GM18511 (cell line): Measurements from ENCODE around the gene NCK2.
A peak's percentile ranks its signal among the peaks of the same experiment; 100 is the strongest.
"Not testable (repeated sequence)": the region's sequence is repeated elsewhere in the genome, so short reads cannot be mapped to it uniquely, and the experiment has no call there.

Experiments
- ATAC-seq: cut with Tn5 transposase; IDR thresholded peaks from one replicate; pipeline ENCODE4 v1.9.1; 2021; ENCODE audit warnings: mild to moderate bottlenecking, moderate library complexity; ENCODE audit not compliant: unreplicated experiment

Gene NCK2

DNA sequence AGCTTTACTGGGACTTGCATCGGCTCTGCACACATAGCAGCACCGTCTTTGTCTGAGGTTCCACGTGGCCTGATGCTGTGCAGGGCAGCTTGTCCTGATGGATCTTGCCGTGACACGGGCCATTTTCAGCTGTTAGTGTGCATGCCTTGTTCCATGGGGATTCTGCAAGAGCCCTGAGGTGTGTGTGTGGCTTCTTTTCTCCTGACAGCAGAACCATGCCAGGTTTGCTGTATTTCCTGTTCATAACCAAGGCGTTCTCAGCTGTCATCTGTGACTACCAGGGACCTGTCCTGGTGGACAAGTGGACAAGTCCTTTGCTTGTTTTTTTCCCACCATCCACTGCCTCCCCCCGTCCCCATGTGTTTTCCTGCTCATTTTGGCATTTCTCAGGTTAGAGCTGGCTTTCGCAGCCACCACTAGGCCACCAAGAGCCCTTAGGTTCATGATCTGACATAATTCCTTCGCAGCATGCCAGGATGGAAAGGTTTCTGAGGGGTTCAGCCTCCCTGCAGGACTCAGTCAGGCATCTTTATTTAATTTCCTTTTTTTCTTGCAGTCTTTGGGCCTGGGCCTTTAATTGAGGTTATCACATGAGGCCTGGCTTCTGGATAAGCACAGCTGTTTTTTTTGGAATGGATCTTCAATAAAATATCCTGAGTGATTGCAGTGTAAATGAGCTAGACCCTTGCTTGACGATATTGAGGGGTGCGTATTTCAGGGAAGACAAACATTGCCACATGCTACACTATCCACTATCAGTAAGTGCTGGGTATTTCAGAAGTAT is 139.4 kb downstream of the NCK2 start:
- no peak for ATAC-seq

DNA sequence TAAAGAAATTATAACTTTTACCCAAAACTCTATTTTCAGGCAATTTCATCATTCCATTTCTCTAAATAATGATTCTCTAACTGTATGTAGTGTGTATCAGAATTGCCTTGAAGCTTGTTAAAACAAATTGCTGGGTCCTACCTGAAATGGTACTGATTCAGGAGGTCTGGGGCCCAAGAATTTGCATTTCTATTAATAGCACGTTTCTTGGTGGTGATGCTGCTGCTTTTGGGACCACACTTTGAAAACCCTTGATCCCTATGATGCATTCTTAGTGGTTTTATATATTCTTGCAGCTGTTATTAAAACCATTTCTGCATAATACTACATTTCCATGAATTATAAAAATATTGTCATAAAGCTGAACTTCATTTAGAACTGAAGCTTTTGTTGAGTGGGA is 140.7 kb downstream of the NCK2 start:
- ATAC-seq, result no peak

- ATAC-seq, result no peak
Observed at GRCh38 chr2:105886029-105886454, 141.3 kb downstream of the NCK2 start.

DNA sequence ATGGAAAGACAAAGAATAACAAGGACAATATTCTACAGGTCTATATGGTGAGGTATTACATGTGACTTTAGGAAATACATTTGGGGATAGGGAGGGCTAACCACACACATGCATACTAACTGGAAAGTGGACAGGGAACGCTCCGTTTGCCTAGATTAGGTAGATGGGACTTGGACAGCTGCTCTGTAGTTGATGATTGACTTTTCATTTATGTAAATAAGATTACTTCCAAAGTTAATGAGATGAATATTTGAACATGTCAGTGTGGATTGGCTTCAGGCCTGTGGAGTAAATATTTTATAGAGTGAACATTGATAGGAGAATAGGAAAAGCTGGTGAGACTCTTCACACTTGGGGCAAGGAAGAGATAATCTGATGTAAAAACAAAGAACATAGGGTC is 142.0 kb downstream of the NCK2 start:
- no peak for ATAC-seq

DNA sequence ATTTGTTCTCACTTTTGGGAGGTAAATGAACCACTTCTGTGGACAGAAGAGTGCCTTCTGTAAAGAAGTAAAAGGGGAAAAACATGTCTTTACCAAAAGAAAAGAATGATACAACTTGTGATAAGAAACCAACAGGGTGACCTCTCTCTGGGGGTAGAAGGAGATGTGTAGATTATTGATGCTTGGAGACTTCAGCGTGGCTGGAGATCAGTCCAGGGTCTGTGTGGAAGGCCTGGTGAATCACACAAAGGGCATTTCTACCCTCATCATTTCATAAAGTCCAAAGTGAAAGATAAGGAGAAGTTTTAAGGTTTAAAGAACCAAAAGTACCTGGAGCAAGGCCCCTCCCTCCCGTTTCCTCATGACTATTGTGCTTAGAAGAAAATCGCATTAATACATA is 142.5 kb downstream of the NCK2 start:
- no peak for ATAC-seq

GRCh38 chr2:105888625-105889024 is 143.9 kb downstream of the NCK2 start:
- no peak for ATAC-seq

DNA sequence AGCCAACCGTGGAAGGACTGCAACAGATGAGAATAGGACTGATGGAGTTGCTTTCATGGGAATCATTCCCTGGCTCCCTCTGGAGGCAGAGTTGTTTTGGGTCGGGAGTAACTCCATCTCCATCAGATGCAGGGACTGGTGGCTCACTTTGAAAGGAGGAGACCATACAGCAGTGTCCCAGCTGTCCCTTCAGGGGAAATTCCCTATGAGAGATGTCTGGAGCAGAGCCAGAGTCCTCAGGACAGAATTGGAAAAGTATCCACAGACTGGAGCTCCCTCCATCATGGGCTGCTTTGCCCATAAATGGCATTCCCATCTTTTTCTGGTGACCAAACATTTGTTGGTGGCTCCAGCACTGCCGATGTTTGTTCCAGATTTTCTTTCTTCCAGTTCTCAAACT is 144.3 kb downstream of the NCK2 start:
- no peak for ATAC-seq

GRCh38 chr2:105890111-105890510 is 145.4 kb downstream of the NCK2 start:
- no peak for ATAC-seq

GRCh38 chr2:105890856-105891255 is 146.1 kb downstream of the NCK2 start:
- no peak for ATAC-seq

DNA sequence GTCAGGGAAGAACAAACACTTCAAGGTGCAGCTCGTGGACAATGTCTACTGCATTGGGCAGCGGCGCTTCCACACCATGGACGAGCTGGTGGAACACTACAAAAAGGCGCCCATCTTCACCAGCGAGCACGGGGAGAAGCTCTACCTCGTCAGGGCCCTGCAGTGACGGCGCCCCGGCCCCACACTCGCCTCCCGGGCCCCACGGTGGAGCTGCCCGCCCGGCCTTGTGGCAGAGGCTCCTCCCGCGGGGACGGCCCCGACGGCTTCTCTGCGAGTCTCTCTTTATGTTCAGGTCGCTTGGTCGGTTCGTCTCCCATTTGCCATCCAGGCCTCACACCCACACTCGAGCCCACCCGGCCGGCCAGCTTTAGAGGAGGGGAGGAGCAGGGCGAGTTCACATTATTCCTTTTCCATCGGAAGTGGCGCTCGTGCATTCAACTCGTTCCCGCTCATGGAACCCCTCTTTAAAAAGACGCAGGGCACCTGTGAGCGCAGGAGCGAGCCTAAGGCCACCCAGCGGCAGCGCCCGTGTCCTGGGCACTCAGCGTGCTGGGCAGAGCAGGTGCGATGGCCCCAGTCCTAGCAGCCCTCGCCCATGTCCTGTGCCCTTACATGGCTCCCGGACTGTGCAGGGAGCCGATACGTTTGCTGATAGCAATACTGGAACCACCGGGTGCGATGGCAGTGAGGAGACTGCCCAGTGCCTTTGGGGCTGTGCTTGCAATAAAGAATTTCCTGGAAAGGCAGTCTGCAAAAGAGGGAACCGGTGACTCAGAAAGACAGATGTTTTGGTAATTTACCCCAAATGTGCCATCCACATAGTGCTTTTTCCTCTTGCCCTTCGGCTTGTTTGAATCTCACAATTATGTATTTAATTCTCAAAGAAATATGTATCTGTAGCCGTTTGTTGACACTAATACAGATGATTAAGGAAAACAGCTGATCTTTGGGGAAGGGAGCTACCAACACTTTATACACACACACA is 148.6 kb downstream of the NCK2 start:
- no peak for ATAC-seq

DNA sequence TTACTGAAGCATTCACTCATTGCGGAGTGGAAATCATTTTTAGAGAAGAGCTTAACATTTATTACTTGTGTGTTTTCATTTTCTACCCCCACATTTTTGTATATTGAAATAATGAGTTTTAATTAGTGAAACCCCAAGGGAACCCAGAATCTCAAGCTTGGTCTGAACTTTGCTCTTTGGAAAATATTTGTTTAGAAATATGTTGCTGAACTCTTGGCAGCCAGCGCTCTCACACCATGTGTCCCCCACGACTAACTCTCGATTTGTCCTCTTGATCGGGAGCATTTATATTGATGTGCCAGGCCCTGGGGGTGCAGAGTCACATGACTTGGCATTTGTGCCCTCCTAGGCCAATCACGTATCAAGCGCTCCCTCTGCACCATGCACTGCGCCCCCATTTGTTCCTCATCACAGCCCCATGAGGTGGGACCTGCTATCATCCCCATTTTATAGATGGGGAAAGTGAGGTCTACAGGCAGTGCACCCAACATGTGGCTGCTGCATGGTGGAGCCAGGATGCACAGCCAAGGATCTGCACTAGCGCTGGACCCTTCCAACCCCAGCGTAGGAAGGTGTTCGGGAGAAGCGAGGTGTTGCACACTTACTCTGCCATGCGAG is 149.7 kb downstream of the NCK2 start:
- no peak for ATAC-seq

GRCh38 chr2:105895990-105896764 is 151.5 kb downstream of the NCK2 start:
- ATAC-seq, result no peak

DNA sequence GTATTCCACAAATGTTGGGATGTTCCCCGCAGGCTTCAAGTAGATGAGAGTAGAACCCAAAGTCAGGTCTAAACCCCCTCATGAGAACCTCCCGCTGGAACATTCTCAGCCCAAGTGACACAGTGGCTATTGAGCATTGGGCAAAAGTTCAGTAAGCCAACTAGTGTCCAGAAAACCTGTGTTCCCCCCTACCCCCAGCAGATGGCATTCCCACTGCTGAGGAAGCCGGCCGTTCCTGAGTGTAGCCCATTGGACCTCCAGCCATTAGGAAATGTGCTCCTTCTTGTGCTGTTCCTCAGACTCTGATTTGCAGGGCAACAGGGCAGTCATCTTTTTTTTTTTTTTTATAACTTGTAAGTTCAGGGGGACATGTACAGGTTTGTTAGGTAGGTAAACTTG is 152.1 kb downstream of the NCK2 start:
- ATAC-seq, result no peak

DNA sequence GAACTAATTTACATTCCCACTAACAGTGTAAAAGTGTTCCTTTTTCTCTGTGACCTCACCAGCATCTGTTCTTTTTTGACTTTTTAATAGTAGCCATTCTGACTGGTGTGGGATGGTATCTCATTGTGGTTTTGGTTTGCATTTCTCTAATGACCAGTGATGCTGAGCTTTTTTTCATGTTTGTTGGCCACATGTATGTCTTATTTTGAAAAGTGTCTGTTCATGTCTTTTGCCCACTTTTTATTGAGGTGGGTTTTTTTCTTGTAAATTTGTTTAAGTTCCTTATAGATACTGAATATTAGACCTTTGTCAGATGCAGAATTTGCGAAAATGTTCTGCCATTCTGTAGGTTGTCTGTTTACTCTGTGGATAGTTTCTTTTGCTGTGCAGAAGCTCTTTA is 153.0 kb downstream of the NCK2 start:
- ATAC-seq, result not testable (repeated sequence)

DNA sequence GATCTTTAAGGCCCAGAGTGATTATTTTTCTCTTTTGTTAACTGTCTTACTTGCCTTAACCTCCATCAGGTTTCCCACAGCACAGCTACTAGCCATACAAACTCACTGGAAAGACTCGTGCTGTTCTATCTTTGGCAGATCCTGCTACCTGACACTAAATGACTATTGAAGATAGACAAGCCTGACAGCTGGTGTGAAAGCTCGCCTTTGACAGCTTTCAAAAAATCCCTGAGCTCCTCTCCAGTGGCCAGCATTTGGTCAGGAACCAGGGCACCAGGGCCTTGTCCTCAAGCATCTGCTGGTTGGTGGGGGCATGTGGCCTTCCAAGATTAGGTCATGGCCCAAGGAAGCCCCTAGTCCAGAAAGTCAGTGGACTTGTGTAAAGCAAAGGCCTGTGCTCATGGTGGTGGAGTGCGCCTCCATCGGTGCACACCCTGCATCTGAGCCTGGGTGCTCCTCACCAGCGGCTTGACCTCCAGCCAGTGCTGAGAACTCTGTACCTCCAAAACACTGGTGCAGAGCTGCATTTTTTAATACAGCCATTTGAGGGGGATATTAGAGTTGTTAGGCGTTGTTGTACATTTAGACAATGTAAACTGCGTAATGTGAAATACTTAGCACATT is 158.5 kb downstream of the NCK2 start:
- ATAC-seq, result no peak

DNA sequence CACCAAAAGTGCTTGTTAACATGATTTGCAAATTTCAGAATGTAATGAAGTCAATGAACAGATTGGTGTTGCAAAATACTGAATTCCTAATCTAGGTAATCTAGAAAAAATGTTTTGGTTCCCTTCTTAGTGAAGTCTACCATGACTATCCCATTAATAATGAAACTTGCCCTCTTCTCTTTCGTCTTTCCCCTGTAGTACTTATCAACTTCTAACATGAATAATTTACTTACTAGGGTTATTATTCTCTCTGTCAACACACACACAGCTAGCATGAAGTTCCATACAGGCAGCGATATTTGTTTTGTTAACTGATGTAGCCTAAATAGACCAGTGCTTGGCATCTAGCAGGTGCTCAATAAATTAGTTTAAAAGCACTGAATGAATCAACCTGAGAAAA is 160.2 kb downstream of the NCK2 start:
- ATAC-seq, result peak; percentile 96

DNA sequence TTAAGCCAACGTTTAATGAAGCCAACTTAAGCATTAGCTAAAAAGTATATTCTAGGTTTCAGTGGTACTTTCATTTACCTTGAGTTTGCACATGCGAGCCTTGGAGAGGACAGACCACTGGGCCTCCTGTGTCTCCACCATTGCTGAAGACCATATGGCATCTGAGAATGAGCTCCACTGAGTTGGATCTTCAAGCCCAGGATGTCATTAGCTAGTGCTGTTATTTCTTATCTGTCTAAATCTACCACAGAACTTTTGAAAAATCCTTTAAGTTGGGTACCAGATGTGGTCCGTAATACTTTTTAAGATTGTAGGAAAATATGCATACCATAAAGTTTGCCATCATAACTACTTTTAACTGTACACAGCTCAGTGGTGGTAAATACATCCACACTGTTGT is 161.8 kb downstream of the NCK2 start:
- ATAC-seq, result no peak

- ATAC-seq, result no peak
Observed at GRCh38 chr2:105907184-105907583, 162.5 kb downstream of the NCK2 start.

DNA sequence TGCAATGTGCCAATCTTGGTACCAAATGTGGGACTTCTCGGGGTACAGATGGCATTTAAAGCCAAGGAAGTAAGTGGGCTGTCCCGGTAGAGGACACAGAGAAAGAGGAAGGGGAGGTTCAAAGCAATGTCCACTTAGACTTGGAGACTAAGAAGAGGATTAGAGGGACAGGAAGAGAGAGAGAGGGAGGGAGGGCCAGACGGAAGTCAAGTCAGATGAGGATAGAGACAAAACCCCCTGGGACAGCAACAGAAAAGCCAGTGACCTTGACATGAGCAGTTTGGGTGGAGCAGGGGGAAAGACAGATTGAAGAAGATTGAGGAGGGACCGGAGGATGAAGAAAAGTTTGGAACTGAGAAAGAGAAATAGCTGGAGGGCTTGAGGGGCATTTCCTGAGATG is 164.5 kb downstream of the NCK2 start:
- no peak for ATAC-seq

DNA sequence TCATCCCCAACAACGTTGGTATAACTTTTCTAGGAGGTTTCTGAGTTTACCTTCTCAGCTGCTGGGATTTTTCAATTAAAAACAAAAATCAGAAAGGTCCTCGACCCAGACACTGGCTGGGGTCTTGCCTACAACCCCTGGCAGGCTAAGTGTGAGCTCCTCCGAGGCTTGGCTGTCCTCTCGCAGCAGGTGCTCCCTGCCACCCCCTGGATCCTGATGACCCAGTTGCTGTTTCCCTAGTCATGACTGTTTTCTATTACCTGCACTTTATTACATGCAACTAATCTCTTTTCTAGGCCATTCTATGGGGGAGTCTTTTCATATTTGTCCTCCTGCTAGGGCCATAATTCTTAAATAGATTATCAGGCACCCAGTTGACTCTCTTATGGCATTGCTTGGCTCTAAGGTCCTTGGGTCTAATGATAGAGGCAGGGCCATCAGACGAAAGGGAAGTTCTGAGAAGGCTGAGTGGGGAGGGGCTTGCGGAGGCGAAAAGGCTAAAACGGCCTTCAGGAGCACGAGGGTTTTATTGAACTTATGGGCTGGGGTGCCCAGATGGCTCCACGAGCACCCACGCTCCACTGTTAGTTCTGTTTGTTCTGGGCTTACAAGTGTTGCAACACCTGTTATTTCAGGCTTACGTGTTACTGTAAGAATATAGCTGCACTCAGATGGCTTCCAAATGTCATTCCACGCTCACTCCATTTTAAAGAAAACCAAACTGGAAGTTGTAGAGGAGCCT is 166.0 kb downstream of the NCK2 start:
- no peak for ATAC-seq
